OCI-LY7 (cell line): ENCODE results near the gene CHST8. TPM values are rescaled to one million over a fixed set of nuclear protein-coding genes. Genes with fewer than 3 reads are reported as not detected.

Experiments used
- BruUV-seq: library from RNA; stranded (reverse); fragments of 400-500 nt; replicated peaks from 2 replicates; lab custom pipeline; 2021; lab: Mats Ljungman, UMichigan
- CTCF ChIA-PET: fragments of 300-600 bp; sonication (Branson Sonifier 250); formaldehyde crosslinking; loops from one replicate; lab custom pipeline; 2022; ENCODE audit warnings: antibody characterized with exemption; ENCODE audit not compliant: unreplicated experiment; lab: Charles Lee
- POLR2A ChIA-PET: fragments of 300-600 bp; sonication (Branson Sonifier 250); formaldehyde crosslinking; loops from one replicate; lab custom pipeline; 2022; ENCODE audit warnings: antibody characterized with exemption; lab: Charles Lee
- DNase-seq: peaks from one replicate; pipeline ENCODE4 v3.0.0-alpha.2; 2015; ENCODE audit warnings: low spot score
- H2AFZ ChIP-seq: fragments of 200-600 bp; sonication (generic), shearing (Covaris generic); 2 replicates; pipeline ENCODE4 v1.6.1; 2014; ENCODE audit warnings: mild to moderate bottlenecking, antibody characterized with exemption, low read length, moderate library complexity
- H3K27ac ChIP-seq: fragments of 200-600 bp; sonication (generic); 2 replicates; pipeline ENCODE4 v1.5.1; 2014; ENCODE audit warnings: mixed run types, low read depth, mild to moderate bottlenecking, moderate library complexity, low read length, inconsistent platforms; ENCODE audit not compliant: poor library complexity, severe bottlenecking
- H3K36me3 ChIP-seq: fragments of 200-600 bp; sonication (generic); 2 replicates; pipeline ENCODE4 v1.6.1; 2014; ENCODE audit warnings: mild to moderate bottlenecking, antibody characterized with exemption, low read length, moderate library complexity, mixed read lengths; ENCODE audit not compliant: insufficient read depth
- H3K4me1 ChIP-seq: fragments of 200-600 bp; sonication (generic); 2 replicates; pipeline ENCODE4 v1.5.1; 2014; ENCODE audit warnings: mild to moderate bottlenecking, low read length; ENCODE audit not compliant: insufficient read depth, poor library complexity, severe bottlenecking
- H3K4me2 ChIP-seq: fragments of 200-600 bp; sonication (generic); 2 replicates; pipeline ENCODE4 v1.6.1; 2014; ENCODE audit warnings: mild to moderate bottlenecking, low read length
- H3K4me3 ChIP-seq: fragments of 200-600 bp; sonication (generic); 2 replicates; pipeline ENCODE4 v1.5.1; 2014; ENCODE audit warnings: mild to moderate bottlenecking, low read depth, low read length; ENCODE audit not compliant: poor library complexity, severe bottlenecking
- H3K79me2 ChIP-seq: fragments of 200-600 bp; sonication (generic); 2 replicates; pipeline ENCODE4 v1.6.1; 2016; ENCODE audit warnings: low read depth, mild to moderate bottlenecking, low read length, moderate library complexity, mixed read lengths; ENCODE audit not compliant: insufficient read depth
- H3K9me2 ChIP-seq: fragments of 200-600 bp; sonication (generic); 2 replicates; pipeline ENCODE4 v1.6.1; 2016; ENCODE audit warnings: mild to moderate bottlenecking, low read length, mixed read lengths; ENCODE audit not compliant: insufficient read depth
- H3K9me3 ChIP-seq: fragments of 200-600 bp; sonication (generic); 2 replicates; pipeline ENCODE4 v1.6.1; 2014; ENCODE audit warnings: mild to moderate bottlenecking, mixed run types, low read length, mixed read lengths
- H4K20me1 ChIP-seq: fragments of 200-600 bp; sonication (generic); 2 replicates; pipeline ENCODE4 v1.6.1; 2014; ENCODE audit warnings: mild to moderate bottlenecking, antibody characterized with exemption, low read length, moderate library complexity, mixed read lengths; ENCODE audit not compliant: insufficient read depth
- CTCF ChIP-seq: fragments of 200-600 bp; sonication (generic); conservative IDR thresholded peaks from 2 replicates; pipeline ENCODE4 v1.5.1; 2014; ENCODE audit warnings: mild to moderate bottlenecking, antibody characterized with exemption, low read length, moderate library complexity, mixed read lengths
- EZH2phosphoT487 ChIP-seq: fragments of 200-600 bp; sonication (generic); IDR thresholded peaks from 2 replicates; pipeline ENCODE4 v1.6.1; 2018; ENCODE audit warnings: low read depth, borderline replicate concordance, mild to moderate bottlenecking, mixed run types, antibody characterized with exemption, low read length, moderate library complexity, mixed read lengths
- intact Hi-C: fragments of 100-400 bp; cut with micrococcal nuclease; formaldehyde crosslinking; loops from one replicate; pipeline ENCODE4 v1.10.0; 2022; ENCODE audit not compliant: unreplicated experiment
- total RNA-seq, 2 experiments: library from RNA; depleted of rRNA in 1 of 2; stranded (reverse); fragments of >200 nt in 1 of 2; shearing (Covaris generic) in 1 of 2; gene quantifications; 2 replicates each; pipeline ENCODE4 v1.2.3, GENCODE V29; 2014 to 2022

CHST8 gene
- total RNA-seq, 2 experiments from 2014 or later: not detected

- DNase-seq: no peak
- POLR2A ChIA-PET: interaction anchor here (0.7 to 1.4 kb wide), 2 partner anchors 21 to 23 kb away, joined by 3 to 4 read pairs; partner anchors contain the start of gene KCTD15
- TF ChIP-seq EZH2phosphoT487 (no peak), CTCF (no peak)
- Histone ChIP-seq H3K27ac (no peak overlapping the region), H3K4me3 (peak overlapping the region; percentile 44), H3K4me2 (peak overlapping the region; percentile 52), H3K9me2 (no peaks in the 10 kb centered on the region), H4K20me1 (no peaks in the 10 kb centered on the region), H3K4me1 (peaks cover 17% of the 10 kb centered on the region), H3K36me3 (no peaks in the 10 kb centered on the region), H3K79me2 (no peaks in the 10 kb centered on the region), H2AFZ (peak overlapping the region; percentile 82; the same call in 1 of the 2 replicates), H3K9me3 (no peaks in the 10 kb centered on the region)
- BruUV-seq: no TSS peak
- intact Hi-C loops: no loop called here
- CTCF ChIA-PET: no interaction called here
These were observed 197.7 kb downstream of the CHST8 start for GRCh38 chr19:33819506-33819879.

- peak overlapping the region; percentile 44 for H3K4me3 ChIP-seq
- H3K36me3 ChIP-seq: no peaks in the 10 kb centered on the region
- peak overlapping the region; percentile 52 for H3K4me2 ChIP-seq
- BruUV-seq: no TSS peak
- no peaks in the 10 kb centered on the region for H3K9me2 ChIP-seq
- no peak overlapping the region for H3K27ac ChIP-seq
- H3K79me2 ChIP-seq: no peaks in the 10 kb centered on the region
- intact Hi-C loops: no loop called here
- no peaks in the 10 kb centered on the region for H3K9me3 ChIP-seq
- TF ChIP-seq CTCF (no peak), EZH2phosphoT487 (no peak)
- H2AFZ ChIP-seq: peak overlapping the region; percentile 82
- H3K4me1 ChIP-seq: peaks cover 17% of the 10 kb centered on the region
- POLR2A ChIA-PET: interaction anchor here (0.7 to 1.4 kb wide), 2 partner anchors 20 to 23 kb away, joined by 3 to 4 read pairs; partner anchors contain the start of gene KCTD15
- H4K20me1 ChIP-seq: no peaks in the 10 kb centered on the region
- peak; percentile 54 for DNase-seq
- CTCF ChIA-PET: no interaction called here
These were observed 198.4 kb downstream of the CHST8 start for GRCh38 chr19:33819880-33820781.

- Histone ChIP-seq H3K79me2 (no peaks in the 10 kb centered on the region), H3K4me3 (no peak overlapping the region), H3K36me3 (no peaks in the 10 kb centered on the region), H3K27ac (no peak overlapping the region), H2AFZ (no peak overlapping the region), H3K9me2 (no peaks in the 10 kb centered on the region), H3K9me3 (no peaks in the 10 kb centered on the region), H4K20me1 (no peaks in the 10 kb centered on the region), H3K4me1 (peaks cover 17% of the 10 kb centered on the region), H3K4me2 (no peak overlapping the region)
- DNase-seq: no peak
- CTCF ChIA-PET: no interaction called here
- no TSS peak for BruUV-seq
- TF ChIP-seq CTCF (no peak), EZH2phosphoT487 (no peak)
- POLR2A ChIA-PET: no interaction called here
- intact Hi-C loops: no loop called here
These were observed 200.1 kb downstream of the CHST8 start for GRCh38 chr19:33821871-33822270.
